Pons (tissue), 1 donor: ENCODE data around the gene TAC4.

Source experiments
- DNase-seq: peaks from one replicate; pipeline ENCODE4 v3.0.0-alpha.2; 2016; ENCODE audit warnings: low spot score

TAC4 gene

GRCh38 chr17:49848019-49848473 is at the start of gene TAC4:
TAC4 (minus strand) TSS chr17:49848069; CDS start chr17:49848017, 52 bp downstream.
- no peak for DNase-seq

DNA sequence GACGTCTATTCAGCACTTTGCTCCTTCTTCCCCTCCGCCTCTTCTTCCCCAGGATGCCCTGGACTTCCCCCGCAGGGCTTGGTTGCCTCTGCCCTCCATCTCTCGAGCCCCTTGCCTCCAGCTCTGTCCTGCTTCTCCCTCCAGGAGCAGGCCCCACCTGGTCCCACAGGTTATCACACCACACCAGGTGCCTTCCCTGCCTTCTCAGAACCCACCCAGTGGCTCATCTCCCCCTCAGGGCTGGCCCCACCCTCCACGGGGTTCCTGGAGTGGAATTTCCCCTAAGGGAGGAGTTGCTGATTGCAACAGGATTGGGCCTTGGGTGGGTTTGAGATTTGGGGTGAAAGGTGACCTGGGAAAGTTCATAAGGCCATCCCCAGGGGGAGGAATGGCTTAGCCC is 49.0 kb upstream of the TAC4 start:
- DNase-seq = no peak

DNA sequence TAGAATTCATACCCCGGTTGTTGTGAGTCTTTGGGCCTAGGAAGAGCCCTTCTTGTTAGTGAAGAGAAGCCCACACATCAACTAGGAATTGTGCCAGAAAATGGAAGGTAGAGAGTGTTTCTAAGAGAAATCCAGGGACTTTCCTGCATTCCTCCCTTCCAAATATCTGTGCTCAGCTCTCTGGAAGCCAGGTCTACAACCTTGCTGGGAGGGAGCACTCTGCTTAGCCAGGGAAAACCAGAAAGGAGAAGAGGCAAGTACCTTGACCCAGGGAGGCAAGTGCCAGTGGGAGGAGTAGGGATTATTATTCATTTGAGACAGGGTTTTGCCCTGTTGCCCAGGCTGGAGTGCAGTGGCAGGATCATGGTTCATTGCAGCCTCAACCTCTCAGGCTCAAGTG is 48.4 kb upstream of the TAC4 start:
- no peak for DNase-seq

GRCh38 chr17:49895812-49896211 is 47.9 kb upstream of the TAC4 start:
- no peak for DNase-seq

DNA sequence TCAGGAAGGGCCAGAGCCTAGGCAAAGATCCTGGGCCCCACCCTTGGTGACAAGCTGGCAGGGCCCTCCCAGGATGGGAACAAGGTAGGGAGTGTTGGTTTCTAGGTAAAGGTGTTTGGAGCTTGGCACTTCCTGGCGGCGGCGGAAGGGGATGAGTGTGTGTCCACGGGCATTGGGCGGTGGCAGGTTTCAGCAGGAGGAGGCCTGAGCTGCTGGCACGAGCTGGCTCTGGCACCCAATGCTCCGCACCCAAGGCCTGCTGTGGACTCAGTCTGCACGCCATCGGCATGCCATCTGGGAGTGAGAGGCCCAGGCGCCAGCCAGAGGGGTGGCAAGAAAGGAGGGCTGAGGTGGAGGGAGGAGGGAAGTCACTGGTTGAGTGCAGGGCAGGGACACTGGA is 46.9 kb upstream of the TAC4 start:
- DNase-seq = no peak

GRCh38 chr17:49891694-49892389 is 44.0 kb upstream of the TAC4 start:
- DNase-seq = no peak

DNA sequence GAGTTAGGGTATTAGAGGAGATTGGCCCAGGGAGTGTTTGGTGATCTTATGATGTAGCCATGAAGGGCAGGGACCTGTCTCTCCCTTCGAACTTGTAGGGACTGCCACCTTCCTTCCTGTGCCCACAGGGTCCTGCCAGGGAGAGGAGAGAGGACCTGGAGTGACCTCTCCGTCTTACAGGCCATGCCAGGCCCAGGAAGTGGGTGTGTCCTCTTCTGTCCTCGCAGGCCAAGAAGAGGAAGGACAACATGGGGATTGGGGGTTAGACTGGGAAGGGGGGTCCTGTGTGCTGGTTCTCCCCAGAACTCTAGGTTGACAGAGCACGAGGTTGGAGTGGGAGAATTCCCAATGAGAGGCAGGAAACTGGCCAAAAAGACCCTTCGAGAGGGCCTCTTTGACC is 43.4 kb upstream of the TAC4 start:
- DNase-seq = no peak

DNA sequence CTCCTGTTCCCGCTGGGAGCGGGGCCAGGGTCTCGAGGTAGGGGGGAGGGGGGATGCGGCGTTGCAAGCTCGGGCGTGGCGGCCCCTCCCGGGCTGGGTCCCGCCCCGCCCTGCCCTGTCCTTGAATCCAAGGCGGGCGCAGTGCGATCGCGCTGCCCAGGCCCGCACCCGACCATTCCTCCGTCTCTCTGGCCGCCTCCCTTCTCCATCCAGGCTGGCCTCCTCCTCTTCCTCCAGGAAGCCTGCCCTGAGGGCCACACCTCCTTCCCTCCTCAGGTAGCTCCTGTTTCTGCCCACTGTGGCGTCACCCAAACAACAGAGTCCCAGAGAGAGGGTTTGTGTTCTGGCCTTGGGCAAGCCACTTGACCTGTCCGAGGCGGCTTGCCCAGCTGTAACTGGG is 43.0 kb upstream of the TAC4 start:
- DNase-seq = no peak

DNA sequence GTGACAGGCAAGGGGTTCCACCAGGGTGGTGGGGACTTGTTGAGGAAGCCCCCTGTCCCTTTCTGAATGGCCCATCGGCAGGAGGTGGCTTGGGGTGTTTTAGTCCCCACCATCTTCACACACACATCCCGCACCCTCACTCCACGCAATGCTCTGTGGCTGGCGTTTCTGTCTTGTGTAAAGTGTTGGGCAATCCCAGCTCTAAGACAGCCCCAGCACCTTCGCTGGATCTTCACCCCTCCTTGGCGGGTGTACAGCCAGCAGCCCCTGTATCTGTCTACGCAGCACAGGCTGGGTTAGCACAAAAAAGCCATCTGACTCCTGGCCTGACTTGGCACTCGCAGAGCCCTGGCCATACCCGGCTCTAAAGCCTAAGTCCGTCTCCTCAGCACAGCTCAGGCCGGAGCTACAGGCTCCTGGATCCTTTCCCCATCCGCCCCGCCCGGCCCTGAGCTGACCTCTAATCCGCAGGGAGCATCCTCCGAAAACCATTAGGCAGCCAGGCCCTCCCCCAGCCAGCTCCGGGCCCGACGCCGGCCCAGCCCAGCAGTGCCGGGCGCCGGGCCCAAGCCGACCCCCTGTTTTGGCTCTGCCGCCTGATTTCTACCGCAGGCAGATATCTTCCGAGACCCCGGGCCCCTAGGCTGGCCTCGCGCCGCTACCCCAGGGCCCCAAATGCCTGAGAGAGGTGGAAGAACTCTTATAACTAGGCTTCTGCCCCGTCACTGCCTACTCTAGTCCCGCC is 42.4 kb upstream of the TAC4 start:
- DNase-seq = no peak

- no peak for DNase-seq
Measured at GRCh38 chr17:49889500-49889899, 41.6 kb upstream of the TAC4 start.

- DNase-seq = no peak
Measured at GRCh38 chr17:49887744-49888360, 40.0 kb upstream of the TAC4 start.

GRCh38 chr17:49887086-49887743 is 39.3 kb upstream of the TAC4 start:
- no peak for DNase-seq

GRCh38 chr17:49886036-49886435 is 38.2 kb upstream of the TAC4 start:
- DNase-seq = no peak

- no peak for DNase-seq
Measured at GRCh38 chr17:49882434-49882833, 34.6 kb upstream of the TAC4 start.

GRCh38 chr17:49881054-49881402 is 33.2 kb upstream of the TAC4 start:
- DNase-seq = no peak

DNA sequence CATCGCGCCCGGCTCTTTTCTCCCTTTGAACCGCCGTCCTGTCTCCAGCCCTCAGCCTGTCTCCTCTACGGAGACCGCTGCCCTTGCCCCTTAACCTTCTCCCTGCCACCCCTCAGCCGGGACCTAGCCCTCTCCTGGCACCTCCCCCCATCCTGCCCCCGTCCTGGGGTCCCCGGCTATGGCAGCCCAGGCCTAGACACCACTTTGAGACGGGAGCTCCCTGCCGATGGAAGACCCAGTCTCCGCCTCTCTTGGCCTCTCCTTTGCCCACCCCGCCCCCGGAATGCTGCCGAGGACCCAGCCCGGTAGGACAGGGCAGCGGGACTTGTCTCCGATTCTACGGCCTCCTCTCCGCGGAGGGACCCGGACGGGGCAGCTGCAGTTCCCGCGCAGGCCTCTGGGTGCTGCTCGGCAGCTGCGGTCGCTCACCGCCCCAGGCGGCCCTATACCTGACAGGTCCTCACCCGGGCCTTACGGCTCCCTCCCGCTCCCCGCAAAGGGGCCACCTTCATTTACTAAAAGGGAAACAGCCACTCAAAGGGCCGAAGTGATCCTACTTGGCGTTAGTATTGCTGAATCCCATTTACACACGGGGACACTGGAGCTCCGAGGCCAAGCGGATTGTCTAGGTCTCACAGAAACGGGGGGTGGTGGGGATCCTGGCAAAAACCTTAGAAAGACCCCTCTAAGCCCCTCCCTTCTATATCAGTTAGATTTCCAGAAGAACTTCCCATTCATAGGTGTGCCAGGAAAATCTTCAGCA is 32.6 kb upstream of the TAC4 start:
- no peak for DNase-seq

DNA sequence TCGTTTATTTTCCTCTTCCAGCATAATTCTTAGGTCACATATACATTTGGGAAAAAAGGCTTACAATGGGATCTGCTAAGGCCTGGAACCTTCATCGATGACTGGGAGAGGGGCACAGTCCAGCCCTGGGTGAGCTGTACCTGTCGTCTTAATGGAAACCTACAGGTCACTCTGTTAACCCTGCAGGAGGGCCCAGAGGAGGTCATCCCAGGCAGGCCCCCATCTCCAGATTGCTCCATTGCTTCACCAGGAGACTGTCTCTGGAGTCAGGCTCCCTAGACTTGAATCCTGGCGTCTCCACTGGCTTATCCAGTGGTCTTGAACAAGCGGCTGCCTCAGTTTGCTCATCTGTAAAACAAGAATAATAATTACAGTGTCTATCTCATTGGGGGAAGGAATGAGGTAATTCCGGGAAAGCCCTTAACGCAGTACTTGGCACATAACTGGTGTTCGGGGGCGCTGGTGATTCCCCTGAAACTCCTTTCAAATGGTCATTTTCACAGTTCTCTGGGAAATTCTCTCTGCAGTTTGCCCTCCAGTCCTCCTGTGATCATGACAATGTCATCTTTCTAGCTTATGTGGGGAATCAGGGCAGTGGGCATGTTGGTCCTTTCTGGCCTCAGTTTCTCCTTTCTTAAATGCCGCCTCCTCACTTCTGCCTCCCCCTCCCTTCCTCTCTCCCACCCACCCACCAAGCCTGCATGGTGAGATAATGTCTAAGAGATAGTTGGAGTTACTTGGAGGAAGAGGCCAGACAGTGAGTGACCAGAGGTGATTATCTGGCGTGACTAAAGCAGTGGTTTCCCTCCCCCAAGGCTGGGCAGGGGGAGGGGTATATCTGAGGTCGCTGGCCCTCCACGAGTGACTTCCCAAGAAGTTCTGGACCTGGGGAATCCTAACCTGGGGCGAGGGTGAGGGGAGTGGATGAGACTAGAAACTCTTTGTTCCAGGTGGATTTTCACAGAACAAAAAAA is 31.3 kb upstream of the TAC4 start:
- no peak for DNase-seq

DNA sequence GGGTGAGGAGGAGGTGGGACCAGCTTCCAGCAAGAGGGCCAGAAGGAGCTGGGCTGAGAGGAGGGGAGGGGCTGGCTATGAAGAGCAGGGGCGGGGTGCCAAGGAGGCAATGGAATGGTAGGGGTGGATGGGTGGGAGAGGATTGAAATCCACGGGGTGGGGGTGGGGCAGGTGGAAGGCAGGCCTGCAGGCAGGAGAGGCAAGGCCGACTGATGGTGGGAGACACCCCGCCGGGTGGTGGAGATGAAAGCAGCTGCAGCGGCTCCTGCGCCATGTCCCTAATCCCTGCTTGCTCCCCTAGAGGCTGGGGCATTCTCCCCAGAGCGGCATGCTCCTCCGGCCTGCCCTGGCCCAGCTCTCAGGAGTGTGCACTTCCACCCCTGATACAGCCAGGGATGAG is 27.8 kb upstream of the TAC4 start:
- no peak for DNase-seq

GRCh38 chr17:49874911-49875310 is 27.0 kb upstream of the TAC4 start:
- no peak for DNase-seq

- no peak for DNase-seq
Measured at GRCh38 chr17:49873926-49874325, 26.1 kb upstream of the TAC4 start.

GRCh38 chr17:49873466-49873865 is 25.6 kb upstream of the TAC4 start:
- DNase-seq = no peak
